ENCODE data around the gene KIF1A. TPM values are rescaled to one million over a fixed set of nuclear protein-coding genes. Genes with fewer than 3 reads are reported as not detected.
A peak's percentile ranks its signal among the peaks of the same experiment; 100 is the strongest.

KIF1A gene
- total and polyA plus RNA-seq, 2 of the 13 experiments (the other 11 are each of a cell fraction or from before 2014, with no cell fraction given), result 0.01 TPM; not detected in 1

- TF ChIP-seq NFAT5 (CRISPR knock-in tag; IDR thresholded peaks at IDR 0.05) (peak; percentile 63; the same call in 1 of the 2 replicates), GRHL1 (CRISPR knock-in tag; conservative IDR thresholded peaks at IDR 0.05) (no peak), MAFK (conservative IDR thresholded peaks at IDR 0.05 in 1 of 2, IDR thresholded peaks at IDR 0.05 in 1 of 2; ENCODE audit: low read length in 2 of 2) (no peak), ZNF879 (CRISPR knock-in tag; IDR thresholded peaks at IDR 0.05) (0 out of 2 replicates have a peak, but pooled peaks have one; percentile 54), NRL (CRISPR knock-in tag; IDR thresholded peaks at IDR 0.05; ENCODE audit: borderline replicate concordance) (peak; percentile 53; the same call in 1 of the 2 replicates), MEF2D (CRISPR knock-in tag; IDR thresholded peaks at IDR 0.05) (peak; percentile 86), SOX13 (IDR thresholded peaks at IDR 0.05) (peak; percentile 68; the same call in 1 of the 2 replicates), SOX13 (CRISPR knock-in tag; conservative IDR thresholded peaks at IDR 0.05 in 1 of 2, IDR thresholded peaks at IDR 0.05 in 1 of 2) (peak in 1 of 2 experiments; percentile 93; a peak in 2 of 4 replicates), PHB2 (IDR thresholded peaks at IDR 0.05; ENCODE audit: partially characterized antibody) (no peak), MXD1 (CRISPR knock-in tag; IDR thresholded peaks at IDR 0.05) (no peak; the same call in 1 of the 2 replicates), ZBTB42 (CRISPR knock-in tag; IDR thresholded peaks at IDR 0.05) (0 out of 2 replicates have a peak, but pooled peaks have one; percentile 86), RBFOX2 (IDR thresholded peaks at IDR 0.05; ENCODE audit: low read depth, low read length) (peak; percentile 52; the same call in 1 of the 2 replicates), KLF15 (CRISPR knock-in tag; IDR thresholded peaks at IDR 0.05; ENCODE audit: borderline replicate concordance) (peak; percentile 62; the same call in 1 of the 2 replicates), RBAK (CRISPR knock-in tag; IDR thresholded peaks at IDR 0.05) (no peak), ZBTB33 (CRISPR knock-in tag; IDR thresholded peaks at IDR 0.05) (peak; percentile 48; the same call in 1 of the 2 replicates), ZNF550 (CRISPR knock-in tag; IDR thresholded peaks at IDR 0.05; ENCODE audit: borderline replicate concordance) (no peak; the same call in 1 of the 2 replicates)
Observed at GRCh38 chr2:240868286-240869108, 48.5 kb upstream of the KIF1A start, which contains the start of gene AGXT (continued).
